Breast epithelium (tissue), 4 donors: ENCODE measurements around the gene XG. TPM values are rescaled to one million over a fixed set of nuclear protein-coding genes. Genes with fewer than 3 reads are reported as not detected.

Experiments used
- DNase-seq, 2 donors: peaks; one replicate each; pipeline ENCODE4 v3.0.0-alpha.2; 2019; ENCODE audit warnings: low spot score in 2 of 2
- H3K27ac ChIP-seq, 2 donors: fragments of 200-600 bp; sonication (generic) in 1 of 2; one replicate each; pipeline ENCODE4 v1.5.1; 2016 to 2019; ENCODE audit warnings: mild to moderate bottlenecking in 1 of 2
- H3K27me3 ChIP-seq, 2 donors: fragments of 200-600 bp; sonication (generic) in 1 of 2; one replicate each; pipeline versions ENCODE4 v1.5.1 to v1.6.0; 2017 to 2019; ENCODE audit warnings: control low read depth in 1 of 2, mild to moderate bottlenecking in 1 of 2
- H3K36me3 ChIP-seq: fragments of 200-600 bp; one replicate; pipeline ENCODE4 v1.5.1; 2019
- H3K4me1 ChIP-seq, 2 donors: fragments of 200-600 bp; sonication (generic); one replicate each; pipeline ENCODE4 v1.5.1; 2016 to 2019; ENCODE audit warnings: control low read depth in 1 of 2
- H3K4me3 ChIP-seq, 3 donors: fragments of 200-600 bp; sonication (generic); 1 replicate in 2 of 3; 2 replicates in 1 of 3; pipeline ENCODE4 v1.5.1; 2016 to 2019; ENCODE audit warnings: mild to moderate bottlenecking in 3 of 3, moderate library complexity in 2 of 3
- H3K9me3 ChIP-seq, 2 donors: fragments of 200-600 bp; sonication (generic) in 1 of 2; one replicate each; pipeline ENCODE4 v1.5.1; 2016 to 2019; ENCODE audit warnings: control low read depth in 1 of 2
- POLR2A ChIP-seq: fragments of 450-650 bp; IDR thresholded peaks from one replicate; pipeline ENCODE4 v1.6.1; 2016; ENCODE audit warnings: antibody characterized with exemption, mild to moderate bottlenecking, moderate library complexity
- POLR2AphosphoS5 ChIP-seq, 3 donors: sonication (generic); formaldehyde crosslinking; IDR thresholded peaks; one replicate each; pipeline ENCODE4 v1.6.1; 2017; ENCODE audit warnings: antibody characterized with exemption in 3 of 3
- intact Hi-C: fragments of 100-400 bp; cut with DNase I; formaldehyde crosslinking; loops from one replicate; pipeline ENCODE4 v1.15.1; 2023; ENCODE audit warnings: low total_unique reads
- total RNA-seq, 3 donors: library from RNA; depleted of rRNA; stranded (reverse); fragments of >200 nt; gene quantifications; one replicate each; pipeline ENCODE4 v1.1.0, GENCODE V29; 2016
- TF ChIP-seq, protein P1 (sequence below), 3 donors: fragments of 450-650 bp; IDR thresholded peaks; one replicate each; pipeline ENCODE4 v1.5.1; 2016 to 2017; ENCODE audit warnings: antibody characterized with exemption in 3 of 3, mild to moderate bottlenecking in 3 of 3, moderate library complexity in 3 of 3

Gene XG
- total RNA-seq, 3 donors from 2014 or later, result 0.59 to 14.4 (median 2.6) TPM

DNA sequence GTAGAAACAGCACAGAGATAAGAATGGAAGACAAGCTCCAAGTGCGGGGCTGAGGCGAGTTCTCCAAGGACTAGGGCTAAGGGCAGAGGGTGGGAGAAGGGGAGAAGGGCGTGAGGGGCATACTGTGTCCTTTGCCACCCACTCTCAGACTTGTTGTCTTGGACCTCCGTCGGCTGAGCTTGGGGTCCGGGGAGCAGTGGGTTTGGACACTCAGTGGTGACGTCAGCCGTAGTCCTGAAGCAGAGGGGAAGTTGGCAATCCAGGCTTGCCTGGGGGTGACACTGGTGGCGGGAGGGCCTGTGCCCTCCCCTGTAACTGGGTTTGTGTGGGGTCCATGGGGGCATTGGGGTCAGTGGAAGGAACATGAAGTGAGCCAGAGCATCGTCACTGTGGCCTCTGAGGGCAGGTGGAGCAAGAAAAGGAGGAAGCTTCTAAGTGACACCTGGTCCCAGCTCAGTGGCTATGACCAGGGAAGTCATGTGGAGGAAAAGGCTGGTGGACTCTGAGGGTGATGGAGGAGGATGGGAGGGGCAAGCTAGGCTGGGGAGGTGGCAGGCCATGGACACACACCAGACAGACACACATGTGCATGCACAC, 43.1 kb upstream of the XG start:
- TF ChIP-seq, protein P1, sequence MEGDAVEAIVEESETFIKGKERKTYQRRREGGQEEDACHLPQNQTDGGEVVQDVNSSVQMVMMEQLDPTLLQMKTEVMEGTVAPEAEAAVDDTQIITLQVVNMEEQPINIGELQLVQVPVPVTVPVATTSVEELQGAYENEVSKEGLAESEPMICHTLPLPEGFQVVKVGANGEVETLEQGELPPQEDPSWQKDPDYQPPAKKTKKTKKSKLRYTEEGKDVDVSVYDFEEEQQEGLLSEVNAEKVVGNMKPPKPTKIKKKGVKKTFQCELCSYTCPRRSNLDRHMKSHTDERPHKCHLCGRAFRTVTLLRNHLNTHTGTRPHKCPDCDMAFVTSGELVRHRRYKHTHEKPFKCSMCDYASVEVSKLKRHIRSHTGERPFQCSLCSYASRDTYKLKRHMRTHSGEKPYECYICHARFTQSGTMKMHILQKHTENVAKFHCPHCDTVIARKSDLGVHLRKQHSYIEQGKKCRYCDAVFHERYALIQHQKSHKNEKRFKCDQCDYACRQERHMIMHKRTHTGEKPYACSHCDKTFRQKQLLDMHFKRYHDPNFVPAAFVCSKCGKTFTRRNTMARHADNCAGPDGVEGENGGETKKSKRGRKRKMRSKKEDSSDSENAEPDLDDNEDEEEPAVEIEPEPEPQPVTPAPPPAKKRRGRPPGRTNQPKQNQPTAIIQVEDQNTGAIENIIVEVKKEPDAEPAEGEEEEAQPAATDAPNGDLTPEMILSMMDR (IDR thresholded peaks at IDR 0.05), result no peak
- TF ChIP-seq POLR2AphosphoS5 (IDR thresholded peaks at IDR 0.05), result no peak
- no peak for TF ChIP-seq POLR2A
- intact Hi-C loops, result no loop called here
- no peak for DNase-seq
- Histone ChIP-seq H3K36me3 (no peaks in the 10 kb centered on the region), H3K4me3 (no peak overlapping the region), H3K4me1 (peaks cover 0 to 5% of the 10 kb centered on the region in 2 donors), H3K27ac (peak overlapping the region; percentile 29 to 43), H3K9me3 (no peaks in the 10 kb centered on the region), H3K27me3 (no peaks in the 10 kb centered on the region)

DNA sequence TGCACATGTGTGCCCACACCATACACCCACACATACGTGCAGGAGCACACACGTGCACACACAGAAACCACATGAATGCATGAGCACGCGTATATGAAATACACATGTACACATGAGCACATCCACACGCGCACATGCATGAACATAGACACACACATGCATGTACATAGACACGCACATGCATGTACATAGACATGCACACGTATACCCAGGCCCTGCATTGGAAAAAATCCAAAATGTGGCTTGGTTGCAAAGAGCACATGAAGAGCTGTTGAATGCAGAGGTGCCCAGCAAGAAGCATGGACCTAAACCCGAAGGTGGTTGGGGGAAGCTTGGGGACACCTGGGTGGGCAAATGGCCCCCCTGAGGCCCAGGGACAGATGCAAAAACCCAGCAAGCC, 42.3 kb upstream of the XG start:
- TF ChIP-seq, protein P1 (IDR thresholded peaks at IDR 0.05), result no peak
- no peak for TF ChIP-seq POLR2AphosphoS5 (IDR thresholded peaks at IDR 0.05)
- TF ChIP-seq POLR2A, result no peak
- DNase-seq, result no peak
- Histone ChIP-seq H3K4me1 (peaks cover 0 to 5% of the 10 kb centered on the region in 2 donors), H3K27ac (peak overlapping the region; percentile 45 to 61), H3K36me3 (no peaks in the 10 kb centered on the region), H3K4me3 (no peak overlapping the region), H3K9me3 (no peaks in the 10 kb centered on the region), H3K27me3 (no peaks in the 10 kb centered on the region)
- intact Hi-C loops, result no loop called here

DNA sequence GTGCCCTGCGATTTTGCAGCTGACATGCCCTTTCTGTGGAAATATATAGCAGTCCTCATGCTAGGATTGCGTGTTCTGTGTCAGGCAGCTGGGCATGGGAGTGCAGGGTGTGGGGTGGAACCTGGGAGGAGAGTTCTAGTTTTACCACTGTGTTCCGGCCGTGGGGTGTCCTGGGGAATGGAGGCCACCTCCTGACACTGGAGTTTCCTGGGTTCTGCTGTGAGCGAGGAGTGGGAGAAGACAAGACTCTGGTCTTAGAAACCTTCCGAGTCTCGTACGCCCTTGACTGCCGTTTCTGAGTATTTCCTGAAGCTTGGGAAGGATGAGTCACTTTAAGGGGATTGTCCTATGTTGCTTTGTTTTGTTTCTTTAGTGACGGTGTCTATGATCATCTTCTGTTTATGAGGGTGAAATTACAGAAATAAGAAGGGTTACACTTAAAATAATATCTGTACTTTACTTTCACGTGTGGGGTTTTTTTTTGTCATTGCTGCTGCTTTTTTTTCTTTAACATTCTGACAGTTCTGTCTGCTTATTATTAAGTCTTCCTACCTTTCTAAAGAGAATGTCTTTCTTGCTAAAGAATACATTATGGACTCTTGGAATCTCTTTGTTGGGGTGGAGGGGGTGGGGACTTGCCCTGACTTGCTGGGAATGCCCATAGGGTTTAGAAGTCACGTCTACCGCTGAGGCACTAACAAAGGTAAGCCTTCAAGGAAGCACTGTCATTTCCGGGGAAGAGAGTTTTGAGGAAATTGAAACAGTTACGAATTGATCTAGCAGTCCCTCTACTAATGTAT, 41.6 kb upstream of the XG start:
- no peaks in the 10 kb centered on the region for H3K27me3 ChIP-seq
- TF ChIP-seq POLR2A (no peak), POLR2AphosphoS5 (IDR thresholded peaks at IDR 0.05) (no peak)
- TF ChIP-seq, protein P1 (IDR thresholded peaks at IDR 0.05), result no peak
- no peaks in the 10 kb centered on the region for H3K36me3 ChIP-seq
- peak overlapping the region; percentile 70 to 75 for H3K27ac ChIP-seq
- no peaks in the 10 kb centered on the region for H3K9me3 ChIP-seq
- intact Hi-C loops, result no loop called here
- H3K4me1 ChIP-seq, result peaks cover 0 to 5% of the 10 kb centered on the region in 2 donors
- H3K4me3 ChIP-seq, result peak overlapping the region in 2 of 3 donors; percentile 11 to 47
- no peak for DNase-seq

DNA sequence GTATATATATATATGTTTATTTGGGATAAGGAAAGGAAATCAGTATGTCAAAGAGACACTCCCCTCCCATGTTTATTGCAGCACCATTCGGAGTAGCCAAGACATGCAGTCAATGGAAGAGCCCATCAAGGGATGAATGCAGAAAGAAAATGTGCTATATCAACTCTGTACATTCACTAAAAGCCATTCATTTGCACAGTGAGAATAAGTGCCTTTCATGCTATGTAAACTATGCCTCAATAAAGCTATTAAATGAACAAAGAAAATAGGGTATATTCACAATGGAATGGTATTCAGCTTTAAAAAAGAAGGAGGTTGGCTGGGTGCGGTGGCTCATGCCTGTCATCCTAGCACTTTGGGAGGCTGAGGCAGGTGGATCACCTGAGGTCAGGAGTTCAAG, 40.4 kb upstream of the XG start:
- intact Hi-C loops, result no loop called here
- no peak for DNase-seq
- H3K4me1 ChIP-seq, result peaks cover 0 to 5% of the 10 kb centered on the region in 2 donors
- H3K9me3 ChIP-seq, result no peaks in the 10 kb centered on the region
- TF ChIP-seq, protein P1 (IDR thresholded peaks at IDR 0.05), result no peak
- no peak for TF ChIP-seq POLR2AphosphoS5 (IDR thresholded peaks at IDR 0.05)
- TF ChIP-seq POLR2A, result no peak
- no peaks in the 10 kb centered on the region for H3K36me3 ChIP-seq
- no peaks in the 10 kb centered on the region for H3K27me3 ChIP-seq
- H3K27ac ChIP-seq, result no peak overlapping the region
- H3K4me3 ChIP-seq, result no peak overlapping the region

DNA sequence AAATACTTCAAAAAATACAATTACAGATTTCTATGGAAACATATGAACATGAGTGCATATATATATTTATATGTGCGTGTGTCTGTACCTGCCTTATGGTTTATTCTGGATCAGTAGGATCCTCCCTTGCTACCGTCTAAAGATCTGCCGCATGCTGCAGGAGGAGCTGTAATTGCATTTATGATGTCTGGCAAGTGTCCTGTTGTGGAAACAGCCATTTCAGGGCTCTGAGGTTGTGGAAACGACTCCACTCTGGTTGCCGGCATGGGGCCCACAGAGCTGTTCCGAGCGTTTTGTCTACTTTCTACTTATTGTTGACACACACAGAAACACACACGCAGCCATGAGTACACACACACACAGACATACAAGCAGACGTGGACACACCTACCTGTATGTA, 39.4 kb upstream of the XG start:
- TF ChIP-seq, protein P1 (IDR thresholded peaks at IDR 0.05), result no peak
- no peak for TF ChIP-seq POLR2A
- no peaks in the 10 kb centered on the region for H3K27me3 ChIP-seq
- peaks cover 0 to 5% of the 10 kb centered on the region in 2 donors for H3K4me1 ChIP-seq
- H3K4me3 ChIP-seq, result no peak overlapping the region
- no peaks in the 10 kb centered on the region for H3K9me3 ChIP-seq
- no peak overlapping the region for H3K27ac ChIP-seq
- intact Hi-C loops, result no loop called here
- no peak for DNase-seq
- H3K36me3 ChIP-seq, result no peaks in the 10 kb centered on the region
